Measurements from ENCODE around the gene YBX2.
A peak's percentile ranks its signal among the peaks of the same experiment; 100 is the strongest.

The YBX2 gene

DNA sequence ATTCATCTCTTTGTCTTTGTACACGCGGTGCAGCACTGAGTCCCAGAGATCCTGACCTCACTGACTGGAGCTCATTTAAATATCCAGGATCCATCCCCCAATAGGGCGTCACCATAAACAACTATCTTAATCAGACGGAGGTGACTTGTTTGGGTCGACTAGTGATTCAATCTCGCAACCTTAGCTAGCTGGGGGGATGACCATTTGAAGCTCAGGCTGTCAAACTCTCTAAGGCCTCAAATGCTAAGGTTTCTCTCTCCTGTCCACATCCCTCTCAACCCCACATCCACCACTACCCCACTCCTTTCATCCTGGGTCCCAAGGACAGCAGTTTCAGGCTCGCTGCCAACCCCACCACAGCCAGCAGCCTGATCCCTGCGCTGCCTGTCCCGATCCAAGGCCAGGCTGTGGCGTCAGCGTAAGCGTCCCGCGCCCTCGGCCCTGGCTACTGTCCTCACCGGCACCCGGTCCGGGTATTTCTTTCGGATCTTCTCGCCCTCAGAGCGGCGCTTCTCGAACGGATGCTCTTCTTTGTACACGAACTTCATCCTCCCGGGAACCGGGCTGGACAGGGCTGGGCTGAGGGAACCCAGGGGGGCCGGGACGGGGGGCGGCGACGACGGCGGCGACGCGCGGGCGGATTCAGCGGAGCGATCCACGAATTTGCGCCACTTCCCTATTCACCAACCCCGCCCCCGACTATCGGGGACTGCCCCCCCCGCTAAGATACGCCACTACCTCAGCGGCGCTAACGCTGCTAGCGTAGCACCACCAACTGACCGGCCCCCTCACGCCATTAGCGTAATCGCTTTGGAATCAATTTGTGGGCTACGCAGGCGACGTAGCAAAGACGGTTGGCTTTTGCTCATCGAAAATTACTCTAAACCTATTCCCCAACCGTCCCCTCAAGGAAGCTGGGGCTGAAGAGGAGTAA is 52.4 kb downstream of the YBX2 start, which contains the start of gene GABARAP:
TSS of gene GABARAP (minus strand) at position 667 of the 934 bp plus-strand sequence. CDS start at position 548, 119 bp downstream.
- H3K4me3 ChIP-seq (ENCODE audit: low read depth, low read length), result peak within 1 kb of the TSS; percentile 69
- H3K27me3 ChIP-seq (ENCODE audit: control insufficient read depth, insufficient read depth, low read length), result no peaks in the 10 kb centered on the region
- H3K4me1 ChIP-seq (ENCODE audit: control insufficient read depth, insufficient read depth, low read length), result peaks cover 14% of the 10 kb centered on the region
- peaks cover 43% of the 10 kb centered on the region for H3K36me3 ChIP-seq (ENCODE audit: control insufficient read depth, insufficient read depth, low read length)
- H3K9me3 ChIP-seq (ENCODE audit: control insufficient read depth, insufficient read depth, low read length), result no peaks in the 10 kb centered on the region
- H3K9ac ChIP-seq (ENCODE audit: low read depth, low read length), result peak within 1 kb of the TSS; percentile 78
- peak within 1 kb of the TSS; percentile 88 for H3K27ac ChIP-seq (ENCODE audit: low read depth, low read length)

DNA sequence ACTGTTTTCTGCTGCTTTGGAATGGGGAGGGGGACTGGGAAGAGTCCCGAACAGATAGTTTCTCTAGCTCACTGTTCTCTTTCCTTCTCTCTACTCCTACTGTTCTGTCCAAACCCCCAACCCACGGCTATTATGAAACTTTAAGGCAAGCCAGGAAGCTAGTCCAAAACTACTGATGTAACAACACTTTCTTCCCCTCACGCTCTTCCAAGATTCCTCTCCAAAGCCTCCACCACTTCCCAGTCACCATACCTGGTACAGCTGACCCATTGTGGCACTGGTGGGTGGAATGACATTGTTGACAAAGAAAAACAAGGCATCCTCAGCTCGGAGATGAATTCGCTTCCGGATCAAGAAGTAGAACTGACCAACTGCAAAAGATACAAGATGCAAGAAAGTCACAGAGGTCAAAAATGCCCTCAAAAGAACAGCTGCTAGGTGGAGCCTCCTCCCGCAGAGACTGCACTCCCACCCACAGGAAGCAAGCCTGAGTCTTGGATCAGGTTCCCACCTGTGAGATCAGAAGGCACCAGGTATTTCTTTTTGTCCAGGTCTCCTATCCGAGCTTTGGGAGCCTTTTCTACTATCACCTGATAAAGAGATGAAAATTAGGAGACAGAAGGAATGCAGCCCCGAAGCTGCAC is 53.2 kb downstream of the YBX2 start:
- Histone ChIP-seq H3K27ac (ENCODE audit: low read depth, low read length) (peak overlapping the region; percentile 88), H3K9ac (ENCODE audit: low read depth, low read length) (peak overlapping the region; percentile 78), H3K36me3 (ENCODE audit: control insufficient read depth, insufficient read depth, low read length) (peaks cover 43% of the 10 kb centered on the region), H3K4me1 (ENCODE audit: control insufficient read depth, insufficient read depth, low read length) (peaks cover 14% of the 10 kb centered on the region), H3K4me3 (ENCODE audit: low read depth, low read length) (peak overlapping the region; percentile 69), H3K9me3 (ENCODE audit: control insufficient read depth, insufficient read depth, low read length) (no peaks in the 10 kb centered on the region), H3K27me3 (ENCODE audit: control insufficient read depth, insufficient read depth, low read length) (no peaks in the 10 kb centered on the region)

DNA sequence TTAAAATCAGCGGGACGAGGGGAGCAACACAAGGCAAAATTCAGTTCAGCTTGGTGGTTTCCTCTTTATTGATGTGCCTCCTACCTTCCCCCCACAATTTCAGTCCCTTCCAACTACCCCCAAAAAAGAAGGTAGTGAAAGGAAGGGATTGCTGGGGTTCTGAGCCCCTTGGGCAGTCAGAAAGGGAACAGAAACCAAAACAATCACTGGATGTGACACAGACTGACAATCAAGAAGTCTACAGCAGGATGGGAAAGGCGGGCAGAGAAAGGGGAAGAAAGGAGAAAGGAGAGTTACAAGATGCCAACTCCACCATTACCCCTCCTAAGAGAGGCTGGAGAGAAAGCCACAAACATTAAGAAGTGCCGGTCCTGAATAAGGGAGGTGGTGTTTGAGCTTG is 54.1 kb downstream of the YBX2 start:
- Histone ChIP-seq H3K4me1 (ENCODE audit: control insufficient read depth, insufficient read depth, low read length) (peaks cover 14% of the 10 kb centered on the region), H3K36me3 (ENCODE audit: control insufficient read depth, insufficient read depth, low read length) (peaks cover 45% of the 10 kb centered on the region), H3K27me3 (ENCODE audit: control insufficient read depth, insufficient read depth, low read length) (no peaks in the 10 kb centered on the region), H3K27ac (ENCODE audit: low read depth, low read length) (no peak overlapping the region), H3K9me3 (ENCODE audit: control insufficient read depth, insufficient read depth, low read length) (no peaks in the 10 kb centered on the region), H3K4me3 (ENCODE audit: low read depth, low read length) (peak overlapping the region; percentile 69; the same call in 1 of the 2 replicates), H3K9ac (ENCODE audit: low read depth, low read length) (no peak overlapping the region)

DNA sequence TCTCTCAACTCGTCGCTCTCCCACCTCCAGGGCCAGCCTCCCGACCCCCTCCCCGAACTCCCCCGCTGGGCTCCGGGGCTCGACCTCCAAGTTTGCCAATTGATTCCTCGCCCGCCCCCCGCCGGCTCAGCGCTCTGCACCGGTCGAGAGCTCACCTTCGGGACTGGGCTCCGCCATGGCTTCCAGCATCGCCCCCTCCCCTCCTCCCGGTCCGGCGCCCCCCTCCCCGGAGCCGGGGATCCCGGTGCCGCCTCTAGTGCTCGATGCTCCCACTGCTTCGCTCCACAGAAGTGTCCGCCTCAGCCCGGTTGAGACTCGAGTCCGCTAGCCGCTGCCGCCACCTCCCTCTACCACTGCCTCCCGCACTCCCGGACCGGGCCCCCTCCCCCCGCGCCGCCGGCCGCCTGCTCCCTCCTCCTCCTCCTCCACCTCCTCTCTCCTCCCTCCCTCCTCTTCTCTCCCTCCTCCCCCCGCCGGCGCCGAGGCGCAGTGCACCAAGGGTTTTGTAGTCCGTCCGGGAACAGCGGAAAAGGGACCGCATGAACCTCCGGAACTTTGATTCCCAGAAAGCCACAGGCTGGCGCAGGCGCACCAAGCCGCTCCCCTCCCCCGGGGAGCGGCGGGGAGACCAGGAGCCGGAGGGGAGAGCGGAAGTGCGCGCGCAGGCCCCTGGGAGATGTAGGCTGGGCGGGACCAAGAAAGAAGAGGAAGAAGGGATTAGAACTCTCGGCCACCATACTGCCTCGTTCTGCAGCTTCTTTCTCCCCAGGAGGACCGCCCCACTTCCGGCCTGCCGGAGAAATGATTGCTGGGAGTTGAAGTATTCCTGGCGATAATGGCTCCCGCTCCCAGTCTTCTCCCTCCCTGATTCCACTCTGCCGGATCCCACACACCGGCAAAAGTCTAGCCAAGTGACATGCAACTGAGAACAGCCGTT is 55.1 kb downstream of the YBX2 start, which contains the start of gene PHF23:
TSS of gene PHF23 (minus strand) at position 367 of the 937 bp plus-strand sequence. CDS start at position 189, 178 bp downstream.
- peak within 1 kb of the TSS; percentile 92 for H3K27ac ChIP-seq (ENCODE audit: low read depth, low read length)
- H3K4me1 ChIP-seq (ENCODE audit: control insufficient read depth, insufficient read depth, low read length), result peaks cover 14% of the 10 kb centered on the region
- peak within 1 kb of the TSS; percentile 88 for H3K4me3 ChIP-seq (ENCODE audit: low read depth, low read length)
- H3K9ac ChIP-seq (ENCODE audit: low read depth, low read length), result peak within 1 kb of the TSS; percentile 82
- no peaks in the 10 kb centered on the region for H3K9me3 ChIP-seq (ENCODE audit: control insufficient read depth, insufficient read depth, low read length)
- peaks cover 46% of the 10 kb centered on the region for H3K36me3 ChIP-seq (ENCODE audit: control insufficient read depth, insufficient read depth, low read length)
- no peaks in the 10 kb centered on the region for H3K27me3 ChIP-seq (ENCODE audit: control insufficient read depth, insufficient read depth, low read length)

DNA sequence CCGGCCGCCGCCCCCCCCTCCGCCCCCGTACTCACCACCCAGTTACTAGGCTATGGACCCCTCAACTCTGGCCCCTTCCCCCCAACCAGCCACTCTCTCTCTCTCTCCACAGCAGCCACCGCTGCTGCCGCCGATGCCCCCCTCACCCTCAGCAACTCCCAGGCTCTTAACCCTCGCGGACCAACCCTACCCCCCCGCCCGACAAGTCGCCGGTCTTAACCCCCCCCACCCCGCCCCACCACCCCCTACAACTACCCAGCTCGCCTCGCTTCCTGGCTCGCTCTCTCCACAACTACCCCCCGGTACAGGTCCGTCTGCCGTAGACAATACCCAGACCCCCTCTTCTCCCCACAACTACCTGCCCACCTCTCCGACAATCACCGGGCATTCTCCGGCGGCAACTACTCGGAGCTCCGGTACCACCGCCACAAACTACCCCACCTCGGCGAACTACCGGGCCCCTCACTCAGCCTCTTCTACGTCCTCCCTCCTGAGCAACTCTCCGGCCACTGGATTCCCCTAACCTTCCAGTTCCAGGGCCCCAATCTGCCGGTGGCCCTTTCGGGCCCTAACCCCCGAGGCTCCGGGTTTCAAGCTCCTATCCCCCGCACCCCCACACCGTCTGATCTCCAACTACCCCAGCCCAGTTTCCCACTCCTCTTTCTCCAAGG is 55.9 kb downstream of the YBX2 start:
- Histone ChIP-seq H3K4me3 (ENCODE audit: low read depth, low read length) (peak overlapping the region; percentile 88), H3K27me3 (ENCODE audit: control insufficient read depth, insufficient read depth, low read length) (no peaks in the 10 kb centered on the region), H3K27ac (ENCODE audit: low read depth, low read length) (peak overlapping the region; percentile 92), H3K4me1 (ENCODE audit: control insufficient read depth, insufficient read depth, low read length) (peaks cover 14% of the 10 kb centered on the region), H3K36me3 (ENCODE audit: control insufficient read depth, insufficient read depth, low read length) (peaks cover 38% of the 10 kb centered on the region), H3K9me3 (ENCODE audit: control insufficient read depth, insufficient read depth, low read length) (no peaks in the 10 kb centered on the region), H3K9ac (ENCODE audit: low read depth, low read length) (peak overlapping the region; percentile 82)
